ENCODE measurements around the gene HAUS3.

GRCh38 chr4:2273657-2274319, 31.9 kb upstream of the HAUS3 start:
- no peak for TF ChIP-seq CTCF (IDR thresholded peaks at IDR 0.05; ENCODE audit: poor library complexity)
- no peak for TF ChIP-seq EZH2 (IDR thresholded peaks at IDR 0.05; ENCODE audit: borderline replicate concordance)

All from hepatocyte (in vitro differentiated cells).